Activated T-cell treated with anti-CD3 and anti-CD28 coated beads, Interleukin-2, amount 50 U/mL, for 1 hour (primary cell): Measurements from ENCODE around the gene ZNF774.
"Not testable (repeated sequence)": the region's sequence is repeated elsewhere in the genome, so short reads cannot be mapped to it uniquely, and the experiment has no call there.

Source experiments
- DNase-seq: peaks from one replicate; pipeline ENCODE4 v3.0.0-alpha.2; 2020

Gene ZNF774

GRCh38 chr15:90352107-90352893, at the start of gene ZNF774:
ZNF774 (plus strand) TSS chr15:90352284; CDS start chr15:90354661, 2,377 bp downstream.
- peak; percentile 86 for DNase-seq

GRCh38 chr15:90305355-90305754, 46.7 kb upstream of the ZNF774 start:
- DNase-seq = not testable (repeated sequence)

- no peak for DNase-seq
These were observed 46.2 kb upstream of the ZNF774 start for GRCh38 chr15:90305932-90306331.

- no peak for DNase-seq
These were observed 45.5 kb upstream of the ZNF774 start for GRCh38 chr15:90306560-90306959.

GRCh38 chr15:90307661-90308060, 44.4 kb upstream of the ZNF774 start:
- DNase-seq = no peak

GRCh38 chr15:90309020-90309419, 43.1 kb upstream of the ZNF774 start:
- DNase-seq = no peak

- no peak for DNase-seq
These were observed 36.7 kb upstream of the ZNF774 start for GRCh38 chr15:90315278-90315982.

- no peak for DNase-seq
These were observed 35.9 kb upstream of the ZNF774 start for GRCh38 chr15:90316139-90316538.

- no peak for DNase-seq
These were observed 33.5 kb upstream of the ZNF774 start for GRCh38 chr15:90318591-90318990.

GRCh38 chr15:90320062-90320884, 31.8 kb upstream of the ZNF774 start:
- DNase-seq = peak; percentile 66

- no peak for DNase-seq
These were observed 31.2 kb upstream of the ZNF774 start for GRCh38 chr15:90320885-90321278.

GRCh38 chr15:90322538-90322937, 29.5 kb upstream of the ZNF774 start:
- no peak for DNase-seq

- no peak for DNase-seq
These were observed 26.4 kb upstream of the ZNF774 start for GRCh38 chr15:90325726-90326125.

- DNase-seq = no peak
These were observed 25.6 kb upstream of the ZNF774 start for GRCh38 chr15:90326441-90326840.

GRCh38 chr15:90327311-90327710, 24.8 kb upstream of the ZNF774 start:
- no peak for DNase-seq

GRCh38 chr15:90334304-90334731, 17.8 kb upstream of the ZNF774 start:
- no peak for DNase-seq

- no peak for DNase-seq
These were observed 15.4 kb upstream of the ZNF774 start for GRCh38 chr15:90336705-90337141.

GRCh38 chr15:90337256-90337655, 14.8 kb upstream of the ZNF774 start:
- no peak for DNase-seq

GRCh38 chr15:90338532-90338931, 13.6 kb upstream of the ZNF774 start:
- DNase-seq = no peak

- DNase-seq = no peak
These were observed 11.7 kb upstream of the ZNF774 start for GRCh38 chr15:90340345-90340744.

GRCh38 chr15:90343302-90343790, 8.7 kb upstream of the ZNF774 start:
- no peak for DNase-seq

- no peak for DNase-seq
These were observed 7.4 kb upstream of the ZNF774 start for GRCh38 chr15:90344662-90345061.

- DNase-seq = no peak
These were observed 6.2 kb upstream of the ZNF774 start for GRCh38 chr15:90345857-90346256.
